ENCODE results near the gene LRRC25. TPM values are rescaled to one million over a fixed set of nuclear protein-coding genes. Genes with fewer than 3 reads are reported as not detected.
A peak's percentile ranks its signal among the peaks of the same experiment; 100 is the strongest.

Gene LRRC25
- total RNA-seq, 1 experiment from 2014 or later: 0.31 TPM

- TF ChIP-seq ATF2 (CRISPR knock-in tag; IDR thresholded peaks at IDR 0.05; ENCODE audit: borderline replicate concordance, low read depth): no peak
- TF ChIP-seq USF1 (CRISPR knock-in tag; IDR thresholded peaks at IDR 0.05): no peak; the same call in 1 of the 2 replicates
- TF ChIP-seq NR3C1 (CRISPR knock-in tag; conservative IDR thresholded peaks at IDR 0.05; ENCODE audit: low read depth): no peak
- no peak for TF ChIP-seq ZNF219 (CRISPR knock-in tag; IDR thresholded peaks at IDR 0.05; ENCODE audit: borderline replicate concordance)
- TF ChIP-seq JUN (CRISPR knock-in tag; IDR thresholded peaks at IDR 0.05): no peak
- no peak for TF ChIP-seq E2F5 (CRISPR knock-in tag; IDR thresholded peaks at IDR 0.05)
- 0 out of 2 replicates have a peak, but pooled peaks have one; percentile 28 for TF ChIP-seq NFYB (CRISPR knock-in tag; conservative IDR thresholded peaks at IDR 0.05; ENCODE audit: low read depth)
- no peak for TF ChIP-seq CTCF (IDR thresholded peaks at IDR 0.05)
- TF ChIP-seq JAZF1 (CRISPR knock-in tag; IDR thresholded peaks at IDR 0.05): no peak
- TF ChIP-seq ARID4B (CRISPR knock-in tag; IDR thresholded peaks at IDR 0.05; ENCODE audit: borderline replicate concordance): 0 out of 2 replicates have a peak, but pooled peaks have one; percentile 64
- TF ChIP-seq CBFB (CRISPR knock-in tag; IDR thresholded peaks at IDR 0.05; ENCODE audit: low read depth): no peak
- TF ChIP-seq SOX15 (CRISPR knock-in tag; IDR thresholded peaks at IDR 0.05): no peak
- no peak for TF ChIP-seq TCF7 (CRISPR knock-in tag; IDR thresholded peaks at IDR 0.05; ENCODE audit: low read depth)
Observed at GRCh38 chr19:18437491-18438330, 40.3 kb upstream of the LRRC25 start, which contains the start of gene ISYNA1 (continued).

- ChIA-PET POLR2A (interaction anchor here (0.6 kb wide), 1 partner anchor 8 kb away, joined by 3 read pairs; no protein-coding TSS in a partner anchor), CTCF (interaction anchor here (0.5 to 1.1 kb wide), 14 partner anchors 8 to 897 kb away, joined by 3 to 10 read pairs (median 4); partner anchors contain the start of genes ELL and SSBP4)
- TF ChIP-seq ZNF263 (CRISPR knock-in tag; IDR thresholded peaks at IDR 0.05; ENCODE audit: low read depth) (no peak), E2F4 (CRISPR knock-in tag; IDR thresholded peaks at IDR 0.05; ENCODE audit: borderline replicate concordance, low read depth) (no peak), ELF4 (CRISPR knock-in tag; IDR thresholded peaks at IDR 0.05; ENCODE audit: low read depth) (no peak), SP1 (CRISPR knock-in tag; conservative IDR thresholded peaks at IDR 0.05) (peak; percentile 71), CREM (CRISPR knock-in tag; IDR thresholded peaks at IDR 0.05) (no peak), NFYB (CRISPR knock-in tag; conservative IDR thresholded peaks at IDR 0.05; ENCODE audit: low read depth) (0 out of 2 replicates have a peak, but pooled peaks have one; percentile 19), ZSCAN18 (CRISPR knock-in tag; IDR thresholded peaks at IDR 0.05) (no peak), MAX (CRISPR knock-in tag; IDR thresholded peaks at IDR 0.05) (peak; percentile 75)
Observed at GRCh38 chr19:18436671-18437490, 39.5 kb upstream of the LRRC25 start.

More at GRCh38 chr19:18436671-18437490, 39.5 kb upstream of the LRRC25 start:
- DNase-seq (ENCODE audit: low spot score): peak; percentile 92
- peak; percentile 64 for ATAC-seq
- Mint-ChIP-seq H3K36me3 (peaks cover 3% of the 10 kb centered on the region), H3K4me1 (peaks cover 34% of the 10 kb centered on the region), H3K27ac (peak overlapping the region; percentile 63; the same call in 1 of the 2 replicates), H3K4me3 (peak overlapping the region; percentile 66), H3K9me3 (no peaks in the 10 kb centered on the region), H3K27me3 (ENCODE audit: low read depth) (no peaks in the 10 kb centered on the region)

Measured in WTC11 (cell line).